Uterus (tissue), 4 donors: ENCODE measurements around the gene BNC2. TPM values are rescaled to one million over a fixed set of nuclear protein-coding genes. Genes with fewer than 3 reads are reported as not detected.

Experiments used
- DNase-seq, 2 donors: peaks; one replicate each; pipeline ENCODE4 v3.0.0-alpha.2; 2019 to 2020
- H3K27ac ChIP-seq, 2 donors: fragments of 200-600 bp; sonication (generic); 1 replicate in 1 of 2; 2 replicates in 1 of 2; pipeline ENCODE4 v1.5.1; 2016 to 2018
- H3K27me3 ChIP-seq, 2 donors: fragments of 200-600 bp; sonication (generic); one replicate each; pipeline ENCODE4 v1.5.1; 2018 to 2019; ENCODE audit warnings: control low read depth in 1 of 2
- H3K36me3 ChIP-seq, 2 donors: fragments of 200-600 bp; sonication (generic); one replicate each; pipeline ENCODE4 v1.5.1; 2019; ENCODE audit warnings: control low read depth in 1 of 2
- H3K4me1 ChIP-seq, 2 donors: fragments of 200-600 bp; sonication (generic); one replicate each; pipeline ENCODE4 v1.5.1; 2018 to 2019; ENCODE audit warnings: control low read depth in 1 of 2
- H3K4me3 ChIP-seq, 2 donors: fragments of 200-600 bp; sonication (generic); 1 replicate in 1 of 2; 2 replicates in 1 of 2; pipeline ENCODE4 v1.5.1; 2018 to 2019; ENCODE audit warnings: mild to moderate bottlenecking in 1 of 2
- H3K9me3 ChIP-seq, 2 donors: fragments of 200-600 bp; sonication (generic); one replicate each; pipeline ENCODE4 v1.5.1; 2019; ENCODE audit warnings: control low read depth in 1 of 2
- POLR2A ChIP-seq, 2 donors: fragments of 450-650 bp; IDR thresholded peaks; one replicate each; pipeline ENCODE4 v1.6.1; 2016; ENCODE audit warnings: antibody characterized with exemption in 2 of 2, mild to moderate bottlenecking in 1 of 2, moderate library complexity in 1 of 2
- intact Hi-C: fragments of 100-400 bp; cut with DNase I; formaldehyde crosslinking; loops from one replicate; pipeline ENCODE4 v1.15.1; 2023; ENCODE audit warnings: low total_unique reads
- total RNA-seq, 4 donors: library from RNA; depleted of rRNA in 3 of 4; stranded (reverse); fragments of >200 nt in 3 of 4; gene quantifications; one replicate each; pipeline versions ENCODE4 v1.1.0 to v1.2.4, GENCODE V29; 2014 to 2023
- TF ChIP-seq, protein P1 (sequence below), 4 experiments: fragments of 200-600 bp in 2 of 4; fragments of 450-650 bp in 2 of 4; sonication (generic) in 2 of 4; IDR thresholded peaks; one replicate each; pipeline ENCODE4 v1.5.1; 2016 to 2019; ENCODE audit warnings: antibody characterized with exemption in 4 of 4, mild to moderate bottlenecking in 2 of 4, moderate library complexity in 1 of 4
- donor health status: DM: yes; HTN: yes; CAD: no.

The BNC2 gene
- total RNA-seq, 4 donors from 2014 or later = 85.9 to 293 (median 93.4) TPM

DNA sequence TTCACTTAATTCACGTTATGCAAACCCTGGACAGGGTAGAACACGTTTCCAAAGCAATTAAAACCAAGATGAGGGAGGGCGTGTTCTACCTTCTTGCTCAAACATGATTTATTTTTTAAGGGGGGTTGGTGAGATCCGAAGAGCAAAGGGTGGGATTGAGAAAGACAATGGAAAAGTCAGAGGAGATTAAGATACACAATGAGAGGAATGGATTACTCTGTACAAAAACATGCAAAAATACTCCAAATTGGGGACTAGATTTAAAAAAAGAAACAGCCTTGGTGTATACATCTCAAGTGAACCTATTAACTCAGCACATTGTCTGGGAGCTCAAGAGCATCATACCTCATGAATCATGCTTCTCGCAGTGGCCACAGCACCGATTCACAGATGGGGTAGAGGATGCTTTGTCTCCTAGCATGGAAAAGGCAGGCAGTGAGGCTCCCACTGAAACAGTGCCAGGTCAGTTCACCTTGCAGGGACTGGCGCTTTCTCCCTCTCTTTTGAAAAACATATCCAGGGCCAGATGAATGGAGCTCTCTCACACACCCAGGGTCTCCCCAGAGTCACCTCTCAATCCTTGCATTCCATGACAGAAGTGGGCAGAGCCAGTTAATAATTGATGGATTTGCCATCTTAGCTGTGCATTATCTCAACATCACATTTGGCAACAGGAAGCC lies 459.7 kb downstream of the BNC2 start:
- no peak for TF ChIP-seq POLR2A (IDR thresholded peaks at IDR 0.05)
- TF ChIP-seq, protein P1, sequence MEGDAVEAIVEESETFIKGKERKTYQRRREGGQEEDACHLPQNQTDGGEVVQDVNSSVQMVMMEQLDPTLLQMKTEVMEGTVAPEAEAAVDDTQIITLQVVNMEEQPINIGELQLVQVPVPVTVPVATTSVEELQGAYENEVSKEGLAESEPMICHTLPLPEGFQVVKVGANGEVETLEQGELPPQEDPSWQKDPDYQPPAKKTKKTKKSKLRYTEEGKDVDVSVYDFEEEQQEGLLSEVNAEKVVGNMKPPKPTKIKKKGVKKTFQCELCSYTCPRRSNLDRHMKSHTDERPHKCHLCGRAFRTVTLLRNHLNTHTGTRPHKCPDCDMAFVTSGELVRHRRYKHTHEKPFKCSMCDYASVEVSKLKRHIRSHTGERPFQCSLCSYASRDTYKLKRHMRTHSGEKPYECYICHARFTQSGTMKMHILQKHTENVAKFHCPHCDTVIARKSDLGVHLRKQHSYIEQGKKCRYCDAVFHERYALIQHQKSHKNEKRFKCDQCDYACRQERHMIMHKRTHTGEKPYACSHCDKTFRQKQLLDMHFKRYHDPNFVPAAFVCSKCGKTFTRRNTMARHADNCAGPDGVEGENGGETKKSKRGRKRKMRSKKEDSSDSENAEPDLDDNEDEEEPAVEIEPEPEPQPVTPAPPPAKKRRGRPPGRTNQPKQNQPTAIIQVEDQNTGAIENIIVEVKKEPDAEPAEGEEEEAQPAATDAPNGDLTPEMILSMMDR (IDR thresholded peaks at IDR 0.05) = no peak
- intact Hi-C loops = no loop called here
- DNase-seq = peak in 1 of 2 donors; percentile 33
- Histone ChIP-seq H3K27ac (peak overlapping the region; percentile 9 to 43), H3K36me3 (no peaks in the 10 kb centered on the region), H3K27me3 (no peaks in the 10 kb centered on the region), H3K4me1 (peaks cover 0 to 3% of the 10 kb centered on the region in 2 donors), H3K4me3 (no peak overlapping the region), H3K9me3 (no peaks in the 10 kb centered on the region)

DNA sequence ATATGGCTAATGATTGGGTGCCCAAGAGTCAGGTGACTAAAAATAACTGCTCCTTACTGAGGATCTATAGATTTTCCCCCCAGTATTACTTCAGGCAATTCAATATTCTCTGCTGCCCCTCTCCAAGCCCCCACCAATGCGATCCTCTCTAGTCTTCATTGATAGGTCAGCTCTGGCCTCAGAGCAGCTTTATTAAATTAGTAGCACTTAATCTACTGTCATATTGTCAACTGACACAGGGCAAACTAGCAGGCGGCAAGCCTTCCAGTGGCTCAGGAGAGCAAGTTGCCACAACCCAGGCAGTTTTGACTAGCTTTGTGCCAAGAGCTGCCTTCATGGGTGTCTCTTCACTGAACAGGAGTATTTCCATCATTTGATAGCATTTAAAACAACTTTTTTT lies 462.9 kb downstream of the BNC2 start:
- H3K9me3 ChIP-seq = no peaks in the 10 kb centered on the region
- H3K4me3 ChIP-seq = no peak overlapping the region
- TF ChIP-seq, protein P1 (IDR thresholded peaks at IDR 0.05) = no peak
- TF ChIP-seq POLR2A (IDR thresholded peaks at IDR 0.05) = no peak
- no peaks in the 10 kb centered on the region for H3K27me3 ChIP-seq
- H3K4me1 ChIP-seq = no peaks in the 10 kb centered on the region
- no peaks in the 10 kb centered on the region for H3K36me3 ChIP-seq
- H3K27ac ChIP-seq = no peak overlapping the region
- no peak for DNase-seq
- intact Hi-C loops = no loop called here

DNA sequence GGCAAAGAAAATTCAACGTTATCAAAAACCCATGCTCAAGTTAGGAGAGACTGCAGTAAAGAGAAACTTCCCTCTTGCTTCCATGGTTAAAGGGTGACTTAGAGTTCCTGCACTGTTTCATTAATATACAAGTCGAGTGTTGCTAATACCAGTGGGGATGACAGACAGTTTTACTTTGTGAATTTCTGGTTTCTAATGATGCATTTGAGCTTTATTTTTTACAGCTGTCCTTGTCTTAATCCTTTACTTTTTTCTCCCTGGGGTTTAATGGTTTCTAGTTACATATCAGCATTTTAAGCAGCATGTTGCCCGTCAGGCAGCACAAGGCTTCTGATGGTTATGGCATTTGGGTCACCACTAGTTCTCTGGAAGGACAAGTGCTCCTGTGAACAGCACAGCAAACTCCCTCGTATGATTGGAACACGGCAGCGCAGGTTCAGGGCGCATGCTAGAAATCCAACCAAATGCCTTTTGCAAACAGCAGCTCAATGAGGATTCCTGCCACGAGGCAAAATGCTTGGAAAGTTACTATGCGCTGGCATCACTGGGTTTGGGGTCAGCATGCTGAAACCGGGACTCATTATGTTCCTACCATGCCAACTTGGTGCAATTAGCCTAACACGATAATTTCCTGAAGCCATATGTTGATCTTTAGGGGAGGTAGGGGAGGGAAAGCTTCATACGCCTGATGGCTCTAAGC lies 463.8 kb downstream of the BNC2 start:
- TF ChIP-seq, protein P1 (IDR thresholded peaks at IDR 0.05) = no peak
- no peak for TF ChIP-seq POLR2A (IDR thresholded peaks at IDR 0.05)
- H3K9me3 ChIP-seq = no peaks in the 10 kb centered on the region
- no peak for DNase-seq
- intact Hi-C loops = no loop called here
- H3K36me3 ChIP-seq = no peaks in the 10 kb centered on the region
- no peak overlapping the region for H3K27ac ChIP-seq
- H3K27me3 ChIP-seq = no peaks in the 10 kb centered on the region
- H3K4me1 ChIP-seq = no peaks in the 10 kb centered on the region
- no peak overlapping the region for H3K4me3 ChIP-seq

DNA sequence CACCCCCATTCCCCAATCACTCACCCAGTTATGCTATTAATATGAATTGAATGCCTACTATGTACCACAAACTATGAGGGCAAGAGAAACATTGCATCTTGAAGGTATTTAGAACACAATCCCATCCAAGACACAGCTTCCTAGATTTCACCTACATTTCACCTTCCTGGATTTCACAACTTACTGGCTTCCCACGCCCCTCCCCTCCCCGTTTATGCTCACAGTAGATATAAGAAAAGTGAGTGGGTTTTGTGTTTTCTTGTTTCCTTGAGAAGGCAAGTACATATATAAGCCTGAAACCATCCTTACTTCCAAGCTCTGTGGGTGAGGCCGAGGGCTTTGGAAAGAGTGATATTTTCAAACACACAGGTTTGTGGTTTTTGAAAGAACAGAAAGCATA lies 465.0 kb downstream of the BNC2 start:
- DNase-seq = no peak
- intact Hi-C loops = no loop called here
- Histone ChIP-seq H3K4me1 (no peaks in the 10 kb centered on the region), H3K4me3 (no peak overlapping the region), H3K27me3 (no peaks in the 10 kb centered on the region), H3K36me3 (no peaks in the 10 kb centered on the region), H3K9me3 (no peaks in the 10 kb centered on the region), H3K27ac (no peak overlapping the region)
- TF ChIP-seq POLR2A (IDR thresholded peaks at IDR 0.05) = no peak
- TF ChIP-seq, protein P1 (IDR thresholded peaks at IDR 0.05) = no peak

DNA sequence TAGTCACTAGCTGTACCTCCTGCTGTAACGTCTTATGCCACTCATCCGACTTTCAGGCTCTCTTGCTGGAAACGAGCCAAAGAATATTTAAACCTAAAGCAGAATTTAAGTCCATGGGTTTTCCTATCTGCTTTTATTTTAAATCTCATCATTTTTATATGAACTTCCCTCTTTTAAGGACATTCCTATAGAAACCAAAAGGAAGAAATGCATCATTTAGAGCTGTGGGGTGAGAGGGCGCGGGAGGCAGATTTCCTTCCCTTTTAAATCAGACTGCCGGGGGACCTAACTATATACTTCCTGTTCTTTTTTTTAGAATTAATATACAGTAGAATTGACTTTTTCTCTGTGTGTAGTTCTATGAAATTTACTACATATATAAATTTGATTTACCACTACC lies 468.8 kb downstream of the BNC2 start:
- intact Hi-C loops = no loop called here
- Histone ChIP-seq H3K36me3 (no peaks in the 10 kb centered on the region), H3K4me3 (no peak overlapping the region), H3K27ac (no peak overlapping the region), H3K4me1 (no peaks in the 10 kb centered on the region), H3K9me3 (no peaks in the 10 kb centered on the region), H3K27me3 (no peaks in the 10 kb centered on the region)
- DNase-seq = no peak
- TF ChIP-seq, protein P1 (IDR thresholded peaks at IDR 0.05) = no peak
- no peak for TF ChIP-seq POLR2A (IDR thresholded peaks at IDR 0.05)
